ENCODE measurements around the gene TRPV4. TPM values are rescaled to one million over a fixed set of nuclear protein-coding genes. Genes with fewer than 3 reads are reported as not detected.

TRPV4 gene
- total RNA-seq, 3 donors from 2014 or later = 0.43 to 0.92 (median 0.48) TPM

DNA sequence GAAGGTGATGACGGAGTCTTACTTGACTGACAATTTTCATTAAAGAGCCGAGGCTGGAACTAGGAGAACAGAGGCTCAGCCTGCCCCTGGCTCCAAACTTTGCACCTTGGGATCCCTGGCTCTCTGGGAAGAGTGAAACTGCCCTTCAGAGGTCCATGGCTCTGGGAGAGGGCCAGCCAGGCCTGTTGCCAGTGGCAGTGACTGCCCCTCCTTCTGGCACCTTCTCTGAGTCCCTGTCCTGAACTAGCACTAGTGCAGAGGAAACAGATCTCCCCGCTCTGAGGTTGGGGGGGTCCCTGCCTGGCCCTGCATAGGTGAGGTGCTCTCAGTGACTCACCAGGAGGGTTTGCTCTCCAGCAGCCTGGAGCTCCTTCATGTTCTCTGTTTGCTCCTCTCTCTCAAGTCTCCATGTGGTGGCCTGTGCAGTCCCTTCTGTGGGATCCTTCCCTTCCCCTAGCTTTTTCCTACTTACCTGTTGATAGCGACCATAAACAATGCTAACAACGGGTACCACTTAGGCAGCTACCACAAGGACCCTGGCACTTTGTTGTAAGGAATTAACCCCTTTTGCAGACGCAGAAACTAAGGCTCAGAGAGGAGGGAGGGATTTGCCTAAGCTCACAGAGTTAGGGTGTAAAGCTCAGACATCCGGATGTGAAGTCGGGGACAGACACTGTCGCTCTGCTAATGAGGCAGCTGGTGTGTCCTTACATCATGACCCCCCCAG, 97.2 kb downstream of the TRPV4 start:
- H3K36me3 ChIP-seq (ENCODE audit: low read depth) = no peaks in the 10 kb centered on the region
- ATAC-seq = no peak
- no peaks in the 10 kb centered on the region for H3K4me1 ChIP-seq (ENCODE audit: low read depth)
- intact Hi-C loops (cut with DNase I, micrococcal nuclease) = no loop called here
- H3K4me3 ChIP-seq = no peak overlapping the region
- H3K9me3 ChIP-seq = no peaks in the 10 kb centered on the region
- TF ChIP-seq, protein P1, sequence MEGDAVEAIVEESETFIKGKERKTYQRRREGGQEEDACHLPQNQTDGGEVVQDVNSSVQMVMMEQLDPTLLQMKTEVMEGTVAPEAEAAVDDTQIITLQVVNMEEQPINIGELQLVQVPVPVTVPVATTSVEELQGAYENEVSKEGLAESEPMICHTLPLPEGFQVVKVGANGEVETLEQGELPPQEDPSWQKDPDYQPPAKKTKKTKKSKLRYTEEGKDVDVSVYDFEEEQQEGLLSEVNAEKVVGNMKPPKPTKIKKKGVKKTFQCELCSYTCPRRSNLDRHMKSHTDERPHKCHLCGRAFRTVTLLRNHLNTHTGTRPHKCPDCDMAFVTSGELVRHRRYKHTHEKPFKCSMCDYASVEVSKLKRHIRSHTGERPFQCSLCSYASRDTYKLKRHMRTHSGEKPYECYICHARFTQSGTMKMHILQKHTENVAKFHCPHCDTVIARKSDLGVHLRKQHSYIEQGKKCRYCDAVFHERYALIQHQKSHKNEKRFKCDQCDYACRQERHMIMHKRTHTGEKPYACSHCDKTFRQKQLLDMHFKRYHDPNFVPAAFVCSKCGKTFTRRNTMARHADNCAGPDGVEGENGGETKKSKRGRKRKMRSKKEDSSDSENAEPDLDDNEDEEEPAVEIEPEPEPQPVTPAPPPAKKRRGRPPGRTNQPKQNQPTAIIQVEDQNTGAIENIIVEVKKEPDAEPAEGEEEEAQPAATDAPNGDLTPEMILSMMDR (IDR thresholded peaks at IDR 0.05) = no peak
- DNase-seq = peak in 2 of 3 donors; percentile 2 to 17

DNA sequence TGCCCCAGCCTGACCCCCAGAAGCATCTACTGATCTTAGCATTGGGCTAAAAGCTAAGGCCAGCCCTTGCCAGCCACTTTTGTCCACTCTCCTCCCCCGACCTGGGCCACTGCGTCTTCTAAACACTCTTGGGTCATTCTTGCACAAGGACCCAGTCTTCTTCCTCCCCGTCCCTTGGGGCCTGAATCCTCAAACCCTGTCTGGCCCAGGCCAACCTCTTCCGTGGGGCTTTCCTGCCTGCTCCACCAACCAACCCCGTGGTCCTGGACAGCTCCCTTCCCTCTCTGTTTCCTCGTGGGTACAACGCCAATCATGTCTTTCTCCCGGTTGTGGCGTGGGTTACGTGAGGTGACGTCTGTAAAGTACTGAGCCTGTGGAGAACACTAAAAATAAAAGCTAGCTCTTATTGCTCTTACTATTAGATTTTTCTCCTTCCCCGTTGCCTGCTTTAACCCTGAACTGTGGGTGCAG, 98.1 kb downstream of the TRPV4 start:
- intact Hi-C loops (cut with DNase I, micrococcal nuclease) = no loop called here
- H3K4me1 ChIP-seq (ENCODE audit: low read depth) = no peaks in the 10 kb centered on the region
- no peaks in the 10 kb centered on the region for H3K36me3 ChIP-seq (ENCODE audit: low read depth)
- no peak for ATAC-seq
- TF ChIP-seq, protein P1 (IDR thresholded peaks at IDR 0.05) = no peak
- peak in 1 of 3 donors; percentile 10 for DNase-seq
- no peak overlapping the region for H3K4me3 ChIP-seq
- H3K9me3 ChIP-seq = no peaks in the 10 kb centered on the region

DNA sequence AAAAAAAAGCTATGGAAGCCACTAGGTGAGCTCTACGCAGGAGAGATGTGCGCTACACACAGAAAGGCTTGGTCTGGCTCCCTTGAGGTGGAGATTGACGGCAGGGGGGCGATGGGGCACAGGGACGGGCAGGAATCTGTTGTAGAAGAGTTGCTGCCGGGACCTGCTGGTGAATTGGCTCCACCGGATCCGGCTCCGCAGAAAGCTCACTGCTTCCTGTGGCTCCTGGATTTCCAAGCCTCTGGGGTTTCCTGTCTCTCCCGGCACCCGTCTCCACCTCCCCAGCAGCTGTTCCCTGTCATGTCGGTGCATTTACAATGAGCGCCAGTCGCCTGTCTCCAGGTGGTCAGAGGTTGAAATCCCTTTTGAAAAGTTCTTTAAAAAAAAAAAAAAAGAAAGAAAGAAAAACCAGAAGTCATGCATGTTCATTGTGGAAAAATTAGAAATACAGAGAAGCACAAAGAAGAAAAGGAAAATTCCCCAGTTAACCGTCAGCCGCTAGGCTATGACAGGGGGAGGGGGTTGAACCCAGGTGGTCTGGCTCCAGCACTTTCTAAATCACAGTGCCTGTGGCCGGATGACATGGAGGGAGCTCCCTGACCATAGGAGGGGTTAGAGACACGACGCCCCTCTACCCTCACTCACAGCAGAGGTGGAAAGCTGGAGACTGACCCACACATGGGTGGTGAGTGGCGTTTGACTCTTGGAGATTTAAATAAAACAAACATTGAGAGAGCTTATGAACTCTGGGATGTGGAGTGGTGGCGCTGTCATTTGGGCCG, 98.8 kb downstream of the TRPV4 start:
- Histone ChIP-seq H3K4me3 (no peak overlapping the region), H3K4me1 (ENCODE audit: low read depth) (no peaks in the 10 kb centered on the region), H3K9me3 (no peaks in the 10 kb centered on the region), H3K36me3 (ENCODE audit: low read depth) (no peaks in the 10 kb centered on the region)
- TF ChIP-seq, protein P1 (IDR thresholded peaks at IDR 0.05) = no peak
- peak in 2 of 3 donors; percentile 14 to 39 for DNase-seq
- intact Hi-C loops (cut with DNase I, micrococcal nuclease) = no loop called here
- ATAC-seq = no peak

Small RNAs within 50 kb of the gene (microRNA-seq; reads per million reads assigned to microRNA genes)
- not detected for gene MIR4497

Other genes with a start within 250 kb of the TRPV4 start
- gene FAM222A, start 119.6 kb downstream of the TRPV4 start, total RNA-seq = 1 to 10 TPM; 1.7 to 4.4 (median 3.5) TPM
- 100 to 1,000 TPM in 1 of 3 donors, 10 to 100 TPM in 2; 58.8 to 101 (median 98.9) TPM for gene GLTP, start 47.1 kb upstream of the TRPV4 start, total RNA-seq
- 10 to 100 TPM; 24.7 to 27.8 (median 24.9) TPM for gene TCHP, start 66.9 kb upstream of the TRPV4 start, total RNA-seq
- gene GIT2, start 163.0 kb upstream of the TRPV4 start, total RNA-seq = 10 to 100 TPM; 33.3 to 46.2 (median 39.6) TPM
- 10 to 100 TPM; 56.0 to 75.2 (median 63.9) TPM for gene ANKRD13A, start 166.0 kb upstream of the TRPV4 start, total RNA-seq
- 10 to 100 TPM in 1 of 3 donors, 1 to 10 TPM in 2; 8.5 to 12.5 (median 8.8) TPM for gene C12orf76, start 215.1 kb upstream of the TRPV4 start, total RNA-seq

Data from mucosa of descending colon (tissue), 3 donors.